Osteoblast (primary cell): Measurements from ENCODE around the gene SIRT2. TPM values are rescaled to one million over a fixed set of nuclear protein-coding genes. Genes with fewer than 3 reads are reported as not detected.

Experiments used
- DNase-seq: peaks from one replicate; pipeline ENCODE4 v3.0.0; 2011; ENCODE audit warnings: low spot score, mixed read lengths; ENCODE audit not compliant: insufficient read length; ENCODE audit errors: missing footprints
- H2AFZ ChIP-seq: 2 replicates; pipeline ENCODE4 v1.6.0; 2011; ENCODE audit warnings: mild to moderate bottlenecking, low read length
- H3K27ac ChIP-seq: 2 replicates; pipeline ENCODE4 v1.5.1; 2011; ENCODE audit warnings: mild to moderate bottlenecking, low read depth, low read length, moderate library complexity
- H3K27me3 ChIP-seq: 2 replicates; pipeline ENCODE4 v1.6.0; 2012; ENCODE audit warnings: mild to moderate bottlenecking, control low read depth, inconsistent platforms, low read length, moderate library complexity; ENCODE audit not compliant: insufficient read depth
- H3K36me3 ChIP-seq: 2 replicates; pipeline ENCODE4 v1.5.1; 2011; ENCODE audit warnings: mild to moderate bottlenecking, low read length, control low read depth, moderate library complexity; ENCODE audit not compliant: insufficient read depth
- H3K4me1 ChIP-seq: 2 replicates; pipeline ENCODE4 v1.5.1; 2011; ENCODE audit warnings: mild to moderate bottlenecking, low read length, control low read depth, moderate library complexity; ENCODE audit not compliant: insufficient read depth
- H3K4me2 ChIP-seq: 2 replicates; pipeline ENCODE4 v1.6.0; 2011; ENCODE audit warnings: mild to moderate bottlenecking, low read length; ENCODE audit not compliant: insufficient read depth
- H3K4me3 ChIP-seq: fragments of 200-600 bp; sonication (generic); 3 replicates; pipeline ENCODE4 v1.5.1; 2012; ENCODE audit warnings: mild to moderate bottlenecking, low read length, inconsistent platforms; ENCODE audit not compliant: insufficient read depth
- H3K79me2 ChIP-seq: 2 replicates; pipeline ENCODE4 v1.6.0; 2012; ENCODE audit warnings: mild to moderate bottlenecking, low read length, control low read depth, inconsistent platforms; ENCODE audit not compliant: insufficient read depth
- H3K9me3 ChIP-seq: 2 replicates; pipeline ENCODE4 v1.5.1; 2011; ENCODE audit warnings: low read depth, low read length, control low read depth
- H4K20me1 ChIP-seq: 2 replicates; pipeline ENCODE4 v1.6.0; 2012; ENCODE audit warnings: mild to moderate bottlenecking, low read length, control low read depth; ENCODE audit not compliant: insufficient read depth
- CTCF ChIP-seq: IDR thresholded peaks from 2 replicates; pipeline ENCODE4 v1.5.1; 2011; ENCODE audit warnings: mild to moderate bottlenecking, low read depth, low read length, moderate library complexity; ENCODE audit errors: extremely low read depth
- total RNA-seq: library from RNA; depleted of rRNA; stranded (reverse); fragments of >200 nt; gene quantifications from 2 replicates; pipeline ENCODE4 v1.2.3, GENCODE V29; 2012

Gene SIRT2
- total RNA-seq, 1 donor = 77.4 TPM

GRCh38 chr19:38930776-38931520 lies 31.5 kb upstream of the SIRT2 start, which contains the start of gene MRPS12:
Gene MRPS12, plus strand, starts transcription at chr19:38930944. Its CDS starts 351 bp downstream, at chr19:38931295.
- peak within 1 kb of the TSS; percentile 90 for H3K27ac ChIP-seq
- peaks cover 35% of the 10 kb centered on the region for H3K79me2 ChIP-seq
- peaks cover 11% of the 10 kb centered on the region for H3K4me1 ChIP-seq
- peak within 1 kb of the TSS; percentile 96 for H3K4me2 ChIP-seq
- no peaks in the 10 kb centered on the region for H3K9me3 ChIP-seq
- H3K4me3 ChIP-seq = peak within 1 kb of the TSS; percentile 96
- peaks cover 5% of the 10 kb centered on the region for H4K20me1 ChIP-seq
- H3K36me3 ChIP-seq = peaks cover 10% of the 10 kb centered on the region
- H2AFZ ChIP-seq = peak within 1 kb of the TSS; percentile 99
- peak; percentile 100 for DNase-seq
- no peaks in the 10 kb centered on the region for H3K27me3 ChIP-seq
- no peak for TF ChIP-seq CTCF

GRCh38 chr19:38929929-38930775 lies 30.7 kb upstream of the SIRT2 start, which contains the start of gene SARS2:
Gene SARS2, minus strand, starts transcription at chr19:38930763. Its CDS starts 27 bp downstream, at chr19:38930736.
- Histone ChIP-seq H3K36me3 (peaks cover 13% of the 10 kb centered on the region), H3K79me2 (peaks cover 35% of the 10 kb centered on the region), H3K27ac (peak within 1 kb of the TSS; percentile 90), H3K4me1 (peaks cover 11% of the 10 kb centered on the region), H4K20me1 (peaks cover 5% of the 10 kb centered on the region), H3K4me3 (peak within 1 kb of the TSS; percentile 96), H3K4me2 (peak within 1 kb of the TSS; percentile 96), H3K9me3 (no peaks in the 10 kb centered on the region), H3K27me3 (no peaks in the 10 kb centered on the region), H2AFZ (peak within 1 kb of the TSS; percentile 99)
- peak; percentile 100 for TF ChIP-seq CTCF
- peak; percentile 97 for DNase-seq

GRCh38 chr19:38928391-38929001 lies 29.1 kb upstream of the SIRT2 start:
- Histone ChIP-seq H3K4me3 (no peak overlapping the region), H2AFZ (no peak overlapping the region), H3K4me1 (peaks cover 11% of the 10 kb centered on the region), H3K27me3 (no peaks in the 10 kb centered on the region), H3K27ac (no peak overlapping the region), H4K20me1 (peaks cover 5% of the 10 kb centered on the region), H3K36me3 (peaks cover 21% of the 10 kb centered on the region), H3K79me2 (peaks cover 35% of the 10 kb centered on the region), H3K4me2 (no peak overlapping the region), H3K9me3 (no peaks in the 10 kb centered on the region)
- DNase-seq = peak; percentile 41
- no peak for TF ChIP-seq CTCF
